WI38 (cell line): ENCODE measurements around the gene BCAP31.
"Not testable (repeated sequence)": the region's sequence is repeated elsewhere in the genome, so short reads cannot be mapped to it uniquely, and the experiment has no call there.

Experiments
- H3K4me3 ChIP-seq: 2 replicates; pipeline ENCODE4 v1.5.1; 2011; ENCODE audit warnings: low read depth, mild to moderate bottlenecking, control low read depth, low read length
- CTCF ChIP-seq: IDR thresholded peaks from 2 replicates; pipeline ENCODE4 v1.5.1; 2012; ENCODE audit warnings: low read depth, mild to moderate bottlenecking, control low read depth, low read length

The BCAP31 gene

GRCh38 chrX:153696100-153696499 is 28.1 kb downstream of the BCAP31 start:
- no peak for TF ChIP-seq CTCF

GRCh38 chrX:153694687-153695270 is 29.4 kb downstream of the BCAP31 start:
- TF ChIP-seq CTCF, result no peak
- no peak overlapping the region for H3K4me3 ChIP-seq

More at GRCh38 chrX:153696100-153696499, 28.1 kb downstream of the BCAP31 start:
- H3K4me3 ChIP-seq, result no peak overlapping the region

GRCh38 chrX:153694256-153694655 is 29.9 kb downstream of the BCAP31 start:
- H3K4me3 ChIP-seq, result not testable (repeated sequence)

GRCh38 chrX:153693216-153694086 is 30.7 kb downstream of the BCAP31 start:
- no peak for TF ChIP-seq CTCF
- no peak overlapping the region for H3K4me3 ChIP-seq

GRCh38 chrX:153692611-153693156 is 31.5 kb downstream of the BCAP31 start:
- no peak for TF ChIP-seq CTCF
- no peak overlapping the region for H3K4me3 ChIP-seq

GRCh38 chrX:153692003-153692402 is 32.2 kb downstream of the BCAP31 start:
- no peak overlapping the region for H3K4me3 ChIP-seq
- TF ChIP-seq CTCF, result no peak

- not testable (repeated sequence) for H3K4me3 ChIP-seq
Measured at GRCh38 chrX:153691032-153691827, 33.0 kb downstream of the BCAP31 start.

GRCh38 chrX:153690466-153690865 is 33.7 kb downstream of the BCAP31 start:
- H3K4me3 ChIP-seq, result no peak overlapping the region

More at GRCh38 chrX:153690466-153690865, 33.7 kb downstream of the BCAP31 start:
- TF ChIP-seq CTCF, result no peak
